ENCODE results near the gene ATAD5.

GRCh38 chr17:30848021-30848420 lies 16.3 kb downstream of the ATAD5 start:
- TF ChIP-seq, protein P1, sequence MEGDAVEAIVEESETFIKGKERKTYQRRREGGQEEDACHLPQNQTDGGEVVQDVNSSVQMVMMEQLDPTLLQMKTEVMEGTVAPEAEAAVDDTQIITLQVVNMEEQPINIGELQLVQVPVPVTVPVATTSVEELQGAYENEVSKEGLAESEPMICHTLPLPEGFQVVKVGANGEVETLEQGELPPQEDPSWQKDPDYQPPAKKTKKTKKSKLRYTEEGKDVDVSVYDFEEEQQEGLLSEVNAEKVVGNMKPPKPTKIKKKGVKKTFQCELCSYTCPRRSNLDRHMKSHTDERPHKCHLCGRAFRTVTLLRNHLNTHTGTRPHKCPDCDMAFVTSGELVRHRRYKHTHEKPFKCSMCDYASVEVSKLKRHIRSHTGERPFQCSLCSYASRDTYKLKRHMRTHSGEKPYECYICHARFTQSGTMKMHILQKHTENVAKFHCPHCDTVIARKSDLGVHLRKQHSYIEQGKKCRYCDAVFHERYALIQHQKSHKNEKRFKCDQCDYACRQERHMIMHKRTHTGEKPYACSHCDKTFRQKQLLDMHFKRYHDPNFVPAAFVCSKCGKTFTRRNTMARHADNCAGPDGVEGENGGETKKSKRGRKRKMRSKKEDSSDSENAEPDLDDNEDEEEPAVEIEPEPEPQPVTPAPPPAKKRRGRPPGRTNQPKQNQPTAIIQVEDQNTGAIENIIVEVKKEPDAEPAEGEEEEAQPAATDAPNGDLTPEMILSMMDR (IDR thresholded peaks at IDR 0.05) = no peak
- TF ChIP-seq POLR2A (IDR thresholded peaks at IDR 0.05) = no peak

Measured in breast epithelium (tissue), 3 donors.